GM19099 (cell line): ENCODE results near the gene ZCCHC8.

Experiments
- POLR2A ChIP-seq: IDR thresholded peaks from 3 replicates; pipeline ENCODE4 v1.6.1; 2011; ENCODE audit warnings: low read depth; ENCODE audit not compliant: insufficient read length; ENCODE audit errors: extremely low read depth

The ZCCHC8 gene

GRCh38 chr12:122518908-122519307, 18.2 kb upstream of the ZCCHC8 start:
- no peak for TF ChIP-seq POLR2A

GRCh38 chr12:122517877-122518276, 17.1 kb upstream of the ZCCHC8 start:
- no peak for TF ChIP-seq POLR2A

- TF ChIP-seq POLR2A: no peak
Observed at GRCh38 chr12:122516544-122517361, 16.0 kb upstream of the ZCCHC8 start.

- no peak for TF ChIP-seq POLR2A
Observed at GRCh38 chr12:122515275-122515674, 14.5 kb upstream of the ZCCHC8 start.

- no peak for TF ChIP-seq POLR2A
Observed at GRCh38 chr12:122513660-122514059, 12.9 kb upstream of the ZCCHC8 start.

- no peak for TF ChIP-seq POLR2A
Observed at GRCh38 chr12:122508163-122508562, 7.4 kb upstream of the ZCCHC8 start.

GRCh38 chr12:122506393-122506938, 5.7 kb upstream of the ZCCHC8 start:
- no peak for TF ChIP-seq POLR2A

- no peak for TF ChIP-seq POLR2A
Observed at GRCh38 chr12:122505419-122506051, 4.8 kb upstream of the ZCCHC8 start.

- peak; percentile 18 for TF ChIP-seq POLR2A
Observed at GRCh38 chr12:122503783-122504590, 3.3 kb upstream of the ZCCHC8 start.

GRCh38 chr12:122503147-122503751, 2.5 kb upstream of the ZCCHC8 start:
- no peak for TF ChIP-seq POLR2A

GRCh38 chr12:122501489-122501989, 807 bp upstream of the ZCCHC8 start:
- no peak for TF ChIP-seq POLR2A

- TF ChIP-seq POLR2A: no peak
Observed at GRCh38 chr12:122499991-122500684, 594 bp downstream of the ZCCHC8 start.

- TF ChIP-seq POLR2A: no peak
Observed at GRCh38 chr12:122495258-122495657, 5.5 kb downstream of the ZCCHC8 start.

- TF ChIP-seq POLR2A: no peak
Observed at GRCh38 chr12:122491991-122492390, 8.7 kb downstream of the ZCCHC8 start.
